CD14-positive monocyte (primary cell): ENCODE measurements around the gene TAF4. TPM values are rescaled to one million over a fixed set of nuclear protein-coding genes. Genes with fewer than 3 reads are reported as not detected.

ENCODE experiments used
- DNase-seq, 3 donors: peaks; one replicate each; pipeline ENCODE4 v3.0.0-alpha.2; 2011 to 2022
- H2AFZ ChIP-seq: 2 replicates; pipeline ENCODE4 v1.6.0; 2012; ENCODE audit warnings: mild to moderate bottlenecking, low read depth, low read length, inconsistent platforms; ENCODE audit not compliant: insufficient read depth, poor library complexity, severe bottlenecking
- H3K27ac ChIP-seq, 2 donors: 1 replicate in 1 of 2; 2 replicates in 1 of 2; pipeline ENCODE4 v1.5.1; 2012 to 2013; ENCODE audit warnings: low read length in 2 of 2, control low read depth in 1 of 2, inconsistent platforms in 1 of 2, low read depth in 1 of 2, mild to moderate bottlenecking in 1 of 2
- H3K27me3 ChIP-seq, 2 donors: one replicate each; pipeline versions ENCODE4 v1.6.0 to v1.6.1; 2011 to 2013; ENCODE audit warnings: low read length in 2 of 2; ENCODE audit not compliant: control insufficient read depth in 2 of 2, insufficient read depth in 2 of 2
- H3K36me3 ChIP-seq, 2 donors: replicated peaks in 1 of 2; 1 replicate in 1 of 2; 2 replicates in 1 of 2; pipeline versions ENCODE4 v1.5.1 to v1.6.1; 2012 to 2013; ENCODE audit warnings: low read length in 2 of 2, control low read depth in 1 of 2, inconsistent platforms in 1 of 2, mild to moderate bottlenecking in 1 of 2; ENCODE audit not compliant: insufficient read depth in 2 of 2, control insufficient read depth in 1 of 2
- H3K4me1 ChIP-seq, 2 donors: 1 replicate in 1 of 2; 2 replicates in 1 of 2; pipeline versions ENCODE4 v1.5.1 to v1.6.1; 2012 to 2013; ENCODE audit warnings: low read length in 2 of 2, control low read depth in 1 of 2, inconsistent platforms in 1 of 2, mild to moderate bottlenecking in 1 of 2, moderate library complexity in 1 of 2; ENCODE audit not compliant: insufficient read depth in 2 of 2, control insufficient read depth in 1 of 2
- H3K4me2 ChIP-seq: replicated peaks from 2 replicates; pipeline ENCODE3; 2012; ENCODE audit warnings: low read length, moderate library complexity, mild to moderate bottlenecking; ENCODE audit not compliant: poor library complexity, severe bottlenecking; ENCODE audit errors: extremely low read depth
- H3K4me3 ChIP-seq, 3 experiments: fragments of 200-600 bp in 1 of 3; sonication (generic) in 1 of 3; replicated peaks in 1 of 3; 1 replicate in 2 of 3; 2 replicates in 1 of 3; pipeline ENCODE4 v1.5.1; 2011 to 2013; ENCODE audit warnings: low read length in 3 of 3, mild to moderate bottlenecking in 3 of 3, control low read depth in 2 of 3, low read depth in 2 of 3, inconsistent platforms in 1 of 3, moderate library complexity in 1 of 3
- H3K79me2 ChIP-seq: 2 replicates; pipeline ENCODE4 v1.6.0; 2012; ENCODE audit warnings: mild to moderate bottlenecking, control low read depth, inconsistent platforms, low read length, moderate library complexity; ENCODE audit not compliant: insufficient read depth
- H3K9ac ChIP-seq: 2 replicates; pipeline ENCODE4 v1.6.0; 2017; ENCODE audit warnings: low read length, mild to moderate bottlenecking; ENCODE audit not compliant: insufficient read depth, poor library complexity, severe bottlenecking
- H3K9me3 ChIP-seq, 2 donors: replicated peaks in 1 of 2; 1 replicate in 1 of 2; 2 replicates in 1 of 2; pipeline versions ENCODE4 v1.5.1 to v1.6.1; 2012 to 2013; ENCODE audit warnings: low read length in 2 of 2, control low read depth in 1 of 2; ENCODE audit not compliant: control insufficient read depth in 1 of 2, insufficient read depth in 1 of 2
- H4K20me1 ChIP-seq: 2 replicates; pipeline ENCODE4 v1.6.0; 2012; ENCODE audit warnings: mild to moderate bottlenecking, low read length, control low read depth, moderate library complexity; ENCODE audit not compliant: insufficient read depth
- H3K27ac Mint-ChIP-seq, 7 donors: one replicate each; pipeline ENCODE4 v1.8.0; 2020; ENCODE audit warnings: mild to moderate bottlenecking in 7 of 7, mixed read lengths in 7 of 7, moderate library complexity in 6 of 7, inconsistent platforms in 2 of 7
- H3K27me3 Mint-ChIP-seq, 3 donors: one replicate each; pipeline ENCODE4 v1.8.0; 2021 to 2022; ENCODE audit warnings: low read depth in 3 of 3, mild to moderate bottlenecking in 3 of 3, mixed read lengths in 3 of 3, moderate library complexity in 3 of 3, inconsistent platforms in 1 of 3
- H3K36me3 Mint-ChIP-seq, 2 donors: one replicate each; pipeline ENCODE4 v1.8.0; 2020; ENCODE audit warnings: mixed read lengths in 2 of 2, inconsistent platforms in 1 of 2, mild to moderate bottlenecking in 1 of 2
- H3K4me1 Mint-ChIP-seq: one replicate; pipeline ENCODE4 v1.8.0; 2020; ENCODE audit warnings: mild to moderate bottlenecking, mixed read lengths
- H3K4me3 Mint-ChIP-seq, 2 donors: one replicate each; pipeline ENCODE4 v1.8.0; 2020; ENCODE audit warnings: mild to moderate bottlenecking in 2 of 2, mixed read lengths in 2 of 2, moderate library complexity in 1 of 2
- H3K9me3 Mint-ChIP-seq, 7 donors: one replicate each; pipeline ENCODE4 v1.8.0; 2020 to 2022; ENCODE audit warnings: mixed read lengths in 7 of 7, mild to moderate bottlenecking in 6 of 7, moderate library complexity in 6 of 7, inconsistent platforms in 2 of 7
- WGBS: methylation state at CpG from one replicate; pipeline ENCODE4 v1.1.5; 2013; ENCODE audit warnings: missing lambda C conversion rate; ENCODE audit not compliant: insufficient coverage; 5-methylcytosine and 5-hydroxymethylcytosine counted together
- intact Hi-C, 2 donors: fragments of 100-400 bp; cut with micrococcal nuclease; formaldehyde crosslinking; loops; one replicate each; pipeline versions ENCODE4 v1.15.0 to v1.15.1; 2023
- polyA plus RNA-seq, 3 donors: library from polyadenylated mRNA; depleted of rRNA in 1 of 3; unstranded in 2 of 3; stranded (reverse) in 1 of 3; fragments of 300-500 nt in 2 of 3; fragments of >200 nt in 1 of 3; fragmentation: Illumina TruSeq in 2 of 3; gene quantifications; 1 replicate in 2 of 3; 2 replicates in 1 of 3; pipeline ENCODE4 v1.2.3, GENCODE V29; 2012 to 2021
- TF ChIP-seq, protein P1 (sequence below): fragments of 200-600 bp; IDR thresholded peaks from one replicate; pipeline ENCODE4 v1.8.0; 2022; ENCODE audit warnings: antibody characterized with exemption, mild to moderate bottlenecking

Gene TAF4
- polyA plus RNA-seq, 3 donors, result 0.48 to 14.9 (median 0.99) TPM

DNA sequence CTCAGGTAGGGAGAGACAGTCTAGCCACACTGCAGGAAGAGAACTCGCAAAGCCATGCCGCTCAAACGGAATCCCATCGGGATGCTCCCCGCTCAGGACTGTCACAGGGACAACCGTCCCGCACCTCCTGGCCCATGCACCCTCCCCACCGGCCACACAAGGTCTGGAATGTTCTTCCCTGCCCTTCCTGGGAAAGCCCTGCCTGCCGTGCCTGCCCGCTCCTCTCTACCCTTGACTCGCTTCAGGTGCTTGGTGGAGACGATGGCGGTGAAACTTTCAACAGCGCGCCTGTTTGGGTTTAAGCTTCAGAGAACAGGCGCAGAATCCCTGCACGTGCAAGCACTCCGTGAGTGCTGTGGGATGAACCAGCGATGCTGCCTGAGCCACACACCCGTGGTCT, 20.6 kb downstream of the TAF4 start:
- Histone ChIP-seq H2AFZ (no peak overlapping the region), H3K4me1 (no peaks in the 10 kb centered on the region), H3K9ac (no peak overlapping the region), H3K4me3 (no peak overlapping the region), H3K9me3 (peaks cover 0 to 10% of the 10 kb centered on the region in 2 donors), H3K79me2 (peaks cover 98% of the 10 kb centered on the region), H4K20me1 (peaks cover 89% of the 10 kb centered on the region), H3K4me2 (no peak overlapping the region), H3K27ac (no peak overlapping the region), H3K27me3 (no peaks in the 10 kb centered on the region), H3K36me3 (peaks cover 0 to 5% of the 10 kb centered on the region in 2 donors)
- peaks cover 14 to 21% of the 10 kb centered on the region in 2 donors for H3K36me3 Mint-ChIP-seq
- intact Hi-C loops, result no loop called here
- H3K9me3 Mint-ChIP-seq, result peaks cover 1 to 11% (median 4%) of the 10 kb centered on the region in 7 donors
- H3K27me3 Mint-ChIP-seq, result peaks cover 0 to 2% (median under 1%) of the 10 kb centered on the region in 3 donors
- H3K4me1 Mint-ChIP-seq, result peaks cover 13% of the 10 kb centered on the region
- TF ChIP-seq, protein P1, sequence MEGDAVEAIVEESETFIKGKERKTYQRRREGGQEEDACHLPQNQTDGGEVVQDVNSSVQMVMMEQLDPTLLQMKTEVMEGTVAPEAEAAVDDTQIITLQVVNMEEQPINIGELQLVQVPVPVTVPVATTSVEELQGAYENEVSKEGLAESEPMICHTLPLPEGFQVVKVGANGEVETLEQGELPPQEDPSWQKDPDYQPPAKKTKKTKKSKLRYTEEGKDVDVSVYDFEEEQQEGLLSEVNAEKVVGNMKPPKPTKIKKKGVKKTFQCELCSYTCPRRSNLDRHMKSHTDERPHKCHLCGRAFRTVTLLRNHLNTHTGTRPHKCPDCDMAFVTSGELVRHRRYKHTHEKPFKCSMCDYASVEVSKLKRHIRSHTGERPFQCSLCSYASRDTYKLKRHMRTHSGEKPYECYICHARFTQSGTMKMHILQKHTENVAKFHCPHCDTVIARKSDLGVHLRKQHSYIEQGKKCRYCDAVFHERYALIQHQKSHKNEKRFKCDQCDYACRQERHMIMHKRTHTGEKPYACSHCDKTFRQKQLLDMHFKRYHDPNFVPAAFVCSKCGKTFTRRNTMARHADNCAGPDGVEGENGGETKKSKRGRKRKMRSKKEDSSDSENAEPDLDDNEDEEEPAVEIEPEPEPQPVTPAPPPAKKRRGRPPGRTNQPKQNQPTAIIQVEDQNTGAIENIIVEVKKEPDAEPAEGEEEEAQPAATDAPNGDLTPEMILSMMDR, result no peak
- no peak overlapping the region for H3K4me3 Mint-ChIP-seq
- 98% methylated on average over 16 of the region's 20 CpGs for WGBS
- no peak for DNase-seq
- H3K27ac Mint-ChIP-seq, result peak overlapping the region in 2 of 7 donors; percentile 45 to 73

DNA sequence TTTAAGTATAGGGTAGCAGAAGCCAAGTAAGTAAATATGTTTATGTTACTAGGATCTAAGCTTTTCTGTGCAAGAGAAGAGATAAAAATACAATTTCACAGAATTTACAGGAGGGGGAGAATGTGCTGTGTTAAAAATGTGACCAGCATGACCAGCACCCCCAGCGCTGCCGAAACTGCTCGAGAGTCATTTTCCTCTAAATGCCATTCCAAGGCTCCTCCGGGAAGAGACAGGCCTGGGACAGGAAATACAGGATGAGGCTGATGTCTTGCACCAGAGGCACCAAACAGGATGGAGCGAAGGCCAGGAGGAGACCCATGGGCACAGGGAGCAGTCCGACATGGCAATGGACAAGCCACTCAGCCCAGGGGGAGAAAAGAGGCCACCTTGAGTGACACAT, 21.1 kb downstream of the TAF4 start:
- no peak for DNase-seq
- no peak overlapping the region for H3K4me2 ChIP-seq
- 68% methylated on average over 4 of the region's 6 CpGs for WGBS
- peaks cover 0 to 12% of the 10 kb centered on the region in 2 donors for H3K9me3 ChIP-seq
- H3K36me3 Mint-ChIP-seq, result peaks cover 13 to 22% of the 10 kb centered on the region in 2 donors
- no peak overlapping the region for H2AFZ ChIP-seq
- no peak overlapping the region for H3K4me3 ChIP-seq
- peaks cover 0 to 2% (median 0%) of the 10 kb centered on the region in 3 donors for H3K27me3 Mint-ChIP-seq
- peak overlapping the region in 1 of 7 donors; percentile 42 for H3K27ac Mint-ChIP-seq
- no peak overlapping the region for H3K9ac ChIP-seq
- no peaks in the 10 kb centered on the region for H3K27me3 ChIP-seq
- peaks cover 98% of the 10 kb centered on the region for H3K79me2 ChIP-seq
- intact Hi-C loops, result no loop called here
- peaks cover 2 to 16% (median 6%) of the 10 kb centered on the region in 7 donors for H3K9me3 Mint-ChIP-seq
- H3K36me3 ChIP-seq, result peaks cover 0 to 5% of the 10 kb centered on the region in 2 donors
- H3K4me1 Mint-ChIP-seq, result peaks cover 13% of the 10 kb centered on the region
- peaks cover 87% of the 10 kb centered on the region for H4K20me1 ChIP-seq
- TF ChIP-seq, protein P1, result no peak
- no peak overlapping the region for H3K4me3 Mint-ChIP-seq
- H3K4me1 ChIP-seq, result no peaks in the 10 kb centered on the region
- no peak overlapping the region for H3K27ac ChIP-seq
